ENCODE results near the gene MSANTD4. TPM values are rescaled to one million over a fixed set of nuclear protein-coding genes. Genes with fewer than 3 reads are reported as not detected.
"Not testable (repeated sequence)": the region's sequence is repeated elsewhere in the genome, so short reads cannot be mapped to it uniquely, and the experiment has no call there.

Gene MSANTD4
- total RNA-seq, 2 experiments from 2014 or later, result 11.4 to 13.1 TPM

DNA sequence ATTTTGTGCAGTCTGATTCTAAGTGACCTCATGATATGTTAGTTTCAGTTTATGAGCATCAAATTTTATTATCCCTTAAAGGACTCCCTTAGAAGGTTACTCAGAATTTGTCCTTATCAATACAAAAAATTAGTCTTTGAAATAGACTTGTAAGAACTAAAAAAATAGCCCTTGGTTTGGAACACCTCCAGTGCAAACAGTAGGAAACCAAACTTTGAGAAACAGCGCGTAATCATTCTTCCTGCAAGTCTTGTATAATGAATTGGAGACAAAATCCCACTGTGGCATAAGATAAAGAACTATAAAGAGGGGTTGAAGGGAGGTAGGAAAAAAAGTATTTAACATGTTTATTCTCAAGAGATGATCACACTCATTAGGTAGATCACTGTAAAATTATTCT lies 10.8 kb upstream of the MSANTD4 start:
- Mint-ChIP-seq H3K9me3 (no peaks in the 10 kb centered on the region), H3K27ac (no peak overlapping the region), H3K4me1 (ENCODE audit: low read depth) (peaks cover 4% of the 10 kb centered on the region), H3K27me3 (peaks cover 33% of the 10 kb centered on the region), H3K4me3 (no peak overlapping the region), H3K36me3 (no peaks in the 10 kb centered on the region)
- intact Hi-C loops (cut with micrococcal nuclease), result no loop called here
- ChIA-PET POLR2A (no interaction called here), CTCF (no interaction called here)
- no peak for DNase-seq

DNA sequence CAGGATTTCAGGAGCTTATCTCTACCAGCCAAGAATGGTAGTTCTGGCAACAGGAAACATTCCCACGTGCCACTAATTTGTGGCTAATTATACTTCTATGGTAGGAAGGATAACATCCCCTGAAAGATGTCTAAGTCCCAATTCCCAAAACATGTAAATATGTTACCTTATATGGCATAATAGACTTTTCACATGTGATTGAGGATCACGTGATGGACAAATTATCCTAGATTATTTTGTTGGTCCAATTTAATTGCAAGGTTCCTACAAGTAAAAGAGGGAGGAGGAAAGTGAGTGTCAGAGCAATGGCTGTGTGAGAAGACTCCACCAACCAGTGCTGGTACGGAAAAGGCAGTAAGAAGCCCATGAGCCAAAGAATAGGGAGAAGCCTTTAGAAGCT lies 9.9 kb upstream of the MSANTD4 start:
- H3K36me3 Mint-ChIP-seq, result no peaks in the 10 kb centered on the region
- POLR2A ChIA-PET, result no interaction called here
- peaks cover 4% of the 10 kb centered on the region for H3K4me1 Mint-ChIP-seq (ENCODE audit: low read depth)
- H3K9me3 Mint-ChIP-seq, result peaks cover 5% of the 10 kb centered on the region
- no peak overlapping the region for H3K4me3 Mint-ChIP-seq
- no peak for DNase-seq
- CTCF ChIA-PET, result no interaction called here
- peaks cover 31% of the 10 kb centered on the region for H3K27me3 Mint-ChIP-seq
- intact Hi-C loops (cut with micrococcal nuclease), result loop anchor here (1.0 kb wide), 1 partner anchor 10 kb away; the partner anchor contains the start of gene MSANTD4
- H3K27ac Mint-ChIP-seq, result no peak overlapping the region

DNA sequence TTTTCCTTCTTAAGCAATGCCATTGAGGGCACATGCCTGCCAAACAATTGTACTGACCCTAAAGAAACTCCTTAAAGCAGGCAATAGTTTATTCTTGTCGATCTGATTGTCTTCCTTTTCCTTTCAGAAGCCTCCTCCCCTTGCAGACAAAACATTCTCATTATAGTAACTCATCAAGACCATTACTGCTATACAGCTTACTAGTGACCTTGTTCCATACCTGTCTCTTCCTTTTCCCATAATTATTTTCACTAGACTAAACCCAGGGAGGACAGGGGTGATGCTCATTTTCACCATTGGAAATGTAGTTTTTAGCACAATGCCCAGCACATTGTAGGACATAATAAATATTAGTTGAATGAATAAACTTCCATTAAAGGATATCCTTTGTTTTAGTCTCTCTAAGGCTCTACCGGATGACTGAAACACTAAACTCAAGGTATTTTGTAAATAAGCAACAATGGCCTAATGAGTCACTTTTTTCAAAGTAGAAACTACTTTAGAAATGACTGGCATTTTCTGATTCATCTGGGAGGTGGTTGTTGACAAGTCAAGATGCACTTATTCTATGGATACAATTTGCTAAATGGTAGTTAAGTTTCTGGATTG lies 9.3 kb upstream of the MSANTD4 start:
- H3K4me1 Mint-ChIP-seq (ENCODE audit: low read depth), result peaks cover 4% of the 10 kb centered on the region
- CTCF ChIA-PET, result no interaction called here
- H3K36me3 Mint-ChIP-seq, result no peaks in the 10 kb centered on the region
- no peak for DNase-seq
- intact Hi-C loops (cut with micrococcal nuclease), result loop anchor here (1.0 kb wide), 1 partner anchor 9 kb away; the partner anchor contains the start of gene MSANTD4
- no peak overlapping the region for H3K27ac Mint-ChIP-seq
- H3K9me3 Mint-ChIP-seq, result peaks cover 7% of the 10 kb centered on the region
- H3K4me3 Mint-ChIP-seq, result no peak overlapping the region
- POLR2A ChIA-PET, result no interaction called here
- H3K27me3 Mint-ChIP-seq, result peaks cover 30% of the 10 kb centered on the region

DNA sequence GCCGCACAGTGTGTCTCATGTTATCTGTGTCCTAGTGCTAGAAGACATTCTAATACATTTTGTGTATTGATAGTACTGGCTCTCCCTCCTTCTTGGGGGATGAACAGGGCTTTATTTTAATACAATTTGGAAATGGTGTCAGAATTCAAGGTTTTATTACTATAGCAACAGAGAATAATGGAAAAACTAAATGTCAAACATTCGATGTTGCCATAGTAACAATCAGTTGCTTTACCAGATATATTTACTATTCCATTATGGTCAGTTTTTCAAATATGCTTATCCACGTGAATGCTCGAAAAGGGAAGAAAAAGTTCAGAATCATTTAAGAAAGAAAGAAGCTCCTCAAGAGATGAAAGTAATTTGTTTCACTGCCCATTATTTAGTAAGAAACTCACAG lies 8.6 kb upstream of the MSANTD4 start:
- H3K9me3 Mint-ChIP-seq, result peaks cover 7% of the 10 kb centered on the region
- intact Hi-C loops (cut with micrococcal nuclease), result loop anchor here (1.0 kb wide), 1 partner anchor 8 kb away; the partner anchor contains the start of gene MSANTD4
- H3K4me1 Mint-ChIP-seq (ENCODE audit: low read depth), result peaks cover 4% of the 10 kb centered on the region
- POLR2A ChIA-PET, result no interaction called here
- CTCF ChIA-PET, result no interaction called here
- no peak overlapping the region for H3K4me3 Mint-ChIP-seq
- H3K36me3 Mint-ChIP-seq, result no peaks in the 10 kb centered on the region
- H3K27ac Mint-ChIP-seq, result no peak overlapping the region
- H3K27me3 Mint-ChIP-seq, result peaks cover 28% of the 10 kb centered on the region
- no peak for DNase-seq

DNA sequence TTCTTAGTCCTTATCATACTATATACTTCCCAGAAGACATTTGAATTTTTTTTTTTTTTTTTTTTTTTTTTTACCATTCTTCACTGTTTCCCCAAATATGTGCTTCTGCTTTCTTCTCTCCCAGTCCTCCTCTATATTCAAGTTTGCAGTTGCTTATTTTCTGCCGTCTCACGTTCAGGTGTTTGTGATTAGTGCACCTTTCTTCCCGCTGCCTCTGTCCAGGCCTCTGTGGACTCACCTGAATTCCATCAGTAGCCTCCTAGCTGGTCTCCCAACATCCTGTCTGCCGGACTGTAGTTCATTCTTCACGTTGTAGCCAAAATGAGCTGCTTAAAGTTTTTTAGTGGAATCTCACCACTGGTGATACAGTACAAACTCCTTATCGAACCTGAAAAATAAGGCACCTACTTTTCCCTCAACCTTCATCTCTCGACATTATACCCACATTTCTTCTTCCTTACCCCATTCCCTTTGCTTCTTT lies 795 bp upstream of the MSANTD4 start:
- peak overlapping the region; percentile 85 for H3K4me3 Mint-ChIP-seq
- ChIA-PET CTCF (no interaction called here), POLR2A (no interaction called here)
- H3K27me3 Mint-ChIP-seq, result peaks cover 5% of the 10 kb centered on the region
- intact Hi-C loops (cut with micrococcal nuclease), result loop anchor here (1.0 to 5.0 kb wide), 8 partner anchors 8 to 1819 kb away; partner anchors contain the start of genes AASDHPPT, ALKBH8, CWF19L2 and KBTBD3
- peak; percentile 10 for DNase-seq
- H3K36me3 Mint-ChIP-seq, result peaks cover 9% of the 10 kb centered on the region
- H3K27ac Mint-ChIP-seq, result peak overlapping the region; percentile 87
- peaks cover 7% of the 10 kb centered on the region for H3K9me3 Mint-ChIP-seq
- peaks cover 38% of the 10 kb centered on the region for H3K4me1 Mint-ChIP-seq (ENCODE audit: low read depth)

DNA sequence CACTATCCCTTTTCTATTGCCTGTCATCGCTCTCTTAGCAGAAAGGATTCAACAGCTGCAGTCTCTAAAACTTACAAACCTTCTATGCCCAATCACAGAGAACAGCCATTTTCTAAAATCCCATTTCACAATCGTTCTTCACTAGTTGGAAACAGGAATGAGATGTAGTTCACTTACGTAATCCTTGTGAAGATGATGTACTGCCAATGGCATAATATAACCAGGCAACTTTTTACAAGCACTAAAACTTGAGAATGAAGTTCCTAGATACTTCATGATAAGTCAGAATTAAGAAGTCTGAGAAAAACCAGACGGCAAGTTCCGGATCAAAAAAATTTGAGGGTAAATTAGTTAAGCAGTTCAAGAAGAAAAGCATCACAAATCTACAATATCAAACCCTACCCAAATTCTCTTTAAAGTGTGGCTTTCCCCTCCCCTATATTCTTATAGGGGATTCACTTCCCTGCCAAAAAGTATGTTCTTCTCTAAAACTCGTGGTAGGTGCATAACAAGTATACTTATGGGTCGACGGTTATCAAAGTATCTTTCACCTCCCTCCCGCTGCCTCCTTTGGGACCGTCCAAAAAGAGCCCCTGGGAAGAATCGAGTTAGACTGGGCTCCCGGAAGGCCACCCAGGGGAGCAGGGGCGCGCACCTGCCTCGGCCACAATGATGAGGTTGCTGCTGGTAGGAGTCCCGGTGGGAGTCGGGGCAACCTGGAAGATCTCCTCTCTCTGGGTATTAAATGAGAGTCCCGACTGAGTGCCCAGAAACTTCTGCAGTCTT lies 666 bp downstream of the MSANTD4 start:
- DNase-seq, result no peak
- Mint-ChIP-seq H3K4me1 (ENCODE audit: low read depth) (peaks cover 48% of the 10 kb centered on the region), H3K4me3 (peak overlapping the region; percentile 85), H3K9me3 (no peaks in the 10 kb centered on the region), H3K27me3 (peaks cover 3% of the 10 kb centered on the region), H3K27ac (peak overlapping the region; percentile 87), H3K36me3 (peaks cover 10% of the 10 kb centered on the region)
- intact Hi-C loops (cut with micrococcal nuclease), result loop anchor here (5.0 kb wide), 4 partner anchors 1314 to 1821 kb away; partner anchors contain the start of genes ALKBH8 and CWF19L2
- ChIA-PET CTCF (no interaction called here), POLR2A (no interaction called here)

DNA sequence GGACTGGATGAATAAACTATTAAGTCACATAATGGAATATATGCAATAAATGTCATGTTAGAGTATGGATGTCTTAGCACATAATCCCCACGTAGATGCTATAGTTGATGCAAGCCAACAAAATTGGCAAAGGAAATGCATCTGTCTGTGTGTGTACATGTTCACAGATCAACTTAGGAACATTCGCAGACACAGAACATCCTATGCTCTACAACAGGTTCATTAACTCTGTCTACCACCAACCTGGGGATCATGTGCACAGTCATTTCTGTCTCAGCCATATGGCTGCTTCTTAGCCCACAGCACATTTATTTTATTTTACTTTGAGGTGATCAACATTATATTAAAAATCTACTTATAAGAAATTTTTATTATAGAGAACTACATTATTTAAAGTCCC lies 4.9 kb downstream of the MSANTD4 start:
- DNase-seq, result no peak
- H3K4me3 Mint-ChIP-seq, result no peak overlapping the region
- H3K9me3 Mint-ChIP-seq, result no peaks in the 10 kb centered on the region
- ChIA-PET CTCF (no interaction called here), POLR2A (no interaction called here)
- peaks cover 61% of the 10 kb centered on the region for H3K4me1 Mint-ChIP-seq (ENCODE audit: low read depth)
- peaks cover 20% of the 10 kb centered on the region for H3K36me3 Mint-ChIP-seq
- intact Hi-C loops (cut with micrococcal nuclease), result no loop called here
- H3K27me3 Mint-ChIP-seq, result no peaks in the 10 kb centered on the region
- H3K27ac Mint-ChIP-seq, result no peak overlapping the region

DNA sequence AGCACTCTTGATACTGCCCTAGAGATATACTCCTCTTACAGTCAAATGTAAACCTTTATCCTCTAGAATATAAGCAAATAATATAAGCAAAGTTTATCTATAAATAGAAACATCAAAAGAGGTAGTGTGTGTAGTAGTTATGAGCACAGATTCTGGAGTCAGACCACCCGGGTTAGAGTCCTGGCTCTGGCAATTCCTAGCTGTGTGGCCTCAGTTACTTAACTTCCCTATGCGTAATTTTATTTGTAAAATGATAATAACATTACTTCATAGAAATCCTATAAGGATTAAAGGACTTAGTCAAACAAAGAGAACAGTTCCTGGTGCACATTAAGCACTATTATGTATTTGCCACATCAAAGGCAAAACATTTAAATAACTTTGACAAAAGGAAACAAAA lies 7.0 kb downstream of the MSANTD4 start:
- DNase-seq, result no peak
- intact Hi-C loops (cut with micrococcal nuclease), result no loop called here
- no peaks in the 10 kb centered on the region for H3K27me3 Mint-ChIP-seq
- H3K4me3 Mint-ChIP-seq, result no peak overlapping the region
- peaks cover 54% of the 10 kb centered on the region for H3K4me1 Mint-ChIP-seq (ENCODE audit: low read depth)
- ChIA-PET POLR2A (no interaction called here), CTCF (no interaction called here)
- H3K36me3 Mint-ChIP-seq, result peaks cover 30% of the 10 kb centered on the region
- no peak overlapping the region for H3K27ac Mint-ChIP-seq
- H3K9me3 Mint-ChIP-seq, result no peaks in the 10 kb centered on the region

DNA sequence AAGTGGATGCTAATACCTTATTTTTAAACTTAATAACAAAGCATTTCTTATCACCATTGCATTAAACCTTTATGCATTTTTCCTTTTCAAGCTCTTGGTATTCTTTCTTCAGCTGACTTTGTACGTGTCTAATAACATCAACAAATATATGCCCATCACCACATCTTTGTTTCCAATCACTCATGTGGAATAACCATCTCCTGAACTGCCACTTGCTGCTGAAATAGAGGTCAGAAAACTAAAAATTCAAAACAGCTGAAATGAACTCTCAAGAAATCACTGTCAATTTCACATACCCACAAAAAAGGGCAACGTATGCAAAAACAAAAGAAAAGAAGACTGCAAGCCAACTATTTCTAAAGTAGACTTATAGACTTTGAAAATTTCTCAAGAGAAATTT lies 7.4 kb downstream of the MSANTD4 start:
- intact Hi-C loops (cut with micrococcal nuclease), result no loop called here
- no peak overlapping the region for H3K27ac Mint-ChIP-seq
- ChIA-PET CTCF (no interaction called here), POLR2A (no interaction called here)
- no peak for DNase-seq
- H3K36me3 Mint-ChIP-seq, result peaks cover 33% of the 10 kb centered on the region
- H3K4me1 Mint-ChIP-seq (ENCODE audit: low read depth), result peaks cover 53% of the 10 kb centered on the region
- H3K4me3 Mint-ChIP-seq, result no peak overlapping the region
- no peaks in the 10 kb centered on the region for H3K9me3 Mint-ChIP-seq
- H3K27me3 Mint-ChIP-seq, result no peaks in the 10 kb centered on the region

DNA sequence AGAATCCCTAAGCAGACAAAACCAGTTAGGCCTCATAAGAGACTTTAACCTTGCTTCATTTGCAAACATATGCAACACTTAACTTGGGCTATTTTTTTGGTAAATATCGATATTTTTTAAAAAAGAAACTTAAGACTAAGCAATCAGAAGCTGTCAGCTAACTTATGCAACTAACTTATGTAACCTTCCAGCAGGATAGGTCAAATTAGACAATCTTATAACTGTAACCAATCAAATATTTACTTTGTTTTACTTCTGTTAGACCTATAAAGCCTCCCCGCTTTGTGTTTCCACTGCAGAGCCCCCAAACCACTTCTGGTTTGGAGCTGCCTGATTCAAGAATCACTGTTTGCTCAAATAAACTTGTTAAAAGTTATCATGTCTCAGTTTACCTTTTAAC lies 8.0 kb downstream of the MSANTD4 start:
- Mint-ChIP-seq H3K27ac (no peak overlapping the region), H3K36me3 (peaks cover 38% of the 10 kb centered on the region), H3K4me1 (ENCODE audit: low read depth) (peaks cover 51% of the 10 kb centered on the region), H3K4me3 (no peak overlapping the region), H3K9me3 (no peaks in the 10 kb centered on the region), H3K27me3 (no peaks in the 10 kb centered on the region)
- CTCF ChIA-PET, result no interaction called here
- POLR2A ChIA-PET, result no interaction called here
- intact Hi-C loops (cut with micrococcal nuclease), result no loop called here
- DNase-seq, result no peak

DNA sequence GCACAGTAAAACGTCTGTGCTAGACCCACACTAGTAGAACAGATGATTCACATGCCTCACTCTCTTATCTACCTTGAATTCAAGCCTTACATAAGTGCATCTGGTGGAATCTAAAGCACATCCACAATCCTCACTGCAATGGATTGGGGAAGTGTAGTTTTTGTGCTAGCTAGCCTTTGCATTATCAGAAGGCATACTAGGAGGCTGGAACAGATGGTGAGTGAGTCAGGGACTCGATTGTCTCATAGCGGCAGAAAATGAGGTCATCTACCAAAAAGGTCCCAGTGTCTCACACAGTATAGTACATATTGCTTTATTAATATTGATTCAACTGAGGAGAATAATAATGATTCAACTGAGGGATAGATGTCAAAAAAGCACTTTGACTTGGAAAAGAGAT lies 9.3 kb downstream of the MSANTD4 start:
- Mint-ChIP-seq H3K27me3 (no peaks in the 10 kb centered on the region), H3K4me3 (no peak overlapping the region), H3K4me1 (ENCODE audit: low read depth) (peaks cover 41% of the 10 kb centered on the region), H3K36me3 (peaks cover 49% of the 10 kb centered on the region), H3K27ac (no peak overlapping the region), H3K9me3 (no peaks in the 10 kb centered on the region)
- intact Hi-C loops (cut with micrococcal nuclease), result no loop called here
- no peak for DNase-seq
- ChIA-PET CTCF (no interaction called here), POLR2A (interaction anchor here (0.6 kb wide), 1 partner anchor 173 kb away, joined by 3 read pairs; no protein-coding TSS in a partner anchor)

DNA sequence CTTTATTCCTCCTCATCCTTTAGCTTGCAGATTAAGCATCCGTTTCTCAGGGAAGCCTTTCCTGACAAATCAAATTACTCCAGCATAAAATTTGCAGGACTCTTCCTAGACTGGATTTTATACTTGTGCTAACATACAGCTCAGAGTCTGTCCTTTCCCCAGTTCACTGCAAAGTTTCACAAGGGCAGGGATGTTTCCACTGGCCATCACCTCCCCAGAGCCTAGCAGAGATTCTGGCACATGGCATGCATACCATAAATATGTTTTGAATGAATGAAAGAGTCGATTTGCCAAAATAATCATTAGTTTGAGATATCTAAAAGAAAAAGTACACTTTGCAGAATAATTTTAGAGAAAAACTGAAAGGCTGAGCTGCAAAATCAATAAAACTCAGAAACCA lies 10.6 kb downstream of the MSANTD4 start:
- Mint-ChIP-seq H3K4me3 (no peak overlapping the region), H3K27me3 (no peaks in the 10 kb centered on the region), H3K27ac (no peak overlapping the region), H3K9me3 (no peaks in the 10 kb centered on the region), H3K36me3 (peaks cover 61% of the 10 kb centered on the region), H3K4me1 (ENCODE audit: low read depth) (peaks cover 33% of the 10 kb centered on the region)
- POLR2A ChIA-PET, result no interaction called here
- intact Hi-C loops (cut with micrococcal nuclease), result no loop called here
- CTCF ChIA-PET, result no interaction called here
- DNase-seq, result no peak

DNA sequence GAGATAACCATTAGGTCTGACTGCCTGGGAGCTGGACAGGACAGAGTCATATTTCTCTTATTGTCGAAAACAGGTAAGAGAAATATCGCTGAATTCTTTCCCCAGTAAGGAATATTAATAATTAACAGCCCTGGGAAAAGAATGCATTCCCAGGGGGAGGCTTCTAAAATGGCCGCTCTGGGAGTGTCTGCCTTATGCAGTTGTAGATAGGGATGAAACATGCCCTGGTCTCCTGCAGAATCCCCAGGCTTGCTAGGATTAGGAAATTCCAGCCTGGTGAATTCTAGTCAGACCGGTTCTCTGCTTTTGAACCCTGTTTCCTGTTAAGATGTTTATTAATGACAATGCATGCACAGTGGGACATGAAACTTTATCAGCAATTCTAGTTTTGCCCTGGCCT lies 18.9 kb downstream of the MSANTD4 start:
- H3K27me3 Mint-ChIP-seq; CTCF ChIA-PET; H3K27ac Mint-ChIP-seq; H3K4me3 Mint-ChIP-seq; intact Hi-C loops (cut with micrococcal nuclease); DNase-seq; POLR2A ChIA-PET; H3K4me1 Mint-ChIP-seq (ENCODE audit: low read depth): not testable (repeated sequence)
- peaks cover 74% of the 10 kb centered on the region for H3K36me3 Mint-ChIP-seq
- H3K9me3 Mint-ChIP-seq, result peaks cover 22% of the 10 kb centered on the region
